Hematopoietic multipotent progenitor cell treated with erythropoietin and hydrocortisone succinate and interleukin-3 and kit ligand, for 15 days (in vitro differentiated cells): ENCODE measurements around the gene INMT.

ENCODE experiments used
- DNase-seq: peaks from one replicate; pipeline ENCODE4 v3.0.0-alpha.2; 2015; ENCODE audit warnings: low spot score

The INMT gene

DNA sequence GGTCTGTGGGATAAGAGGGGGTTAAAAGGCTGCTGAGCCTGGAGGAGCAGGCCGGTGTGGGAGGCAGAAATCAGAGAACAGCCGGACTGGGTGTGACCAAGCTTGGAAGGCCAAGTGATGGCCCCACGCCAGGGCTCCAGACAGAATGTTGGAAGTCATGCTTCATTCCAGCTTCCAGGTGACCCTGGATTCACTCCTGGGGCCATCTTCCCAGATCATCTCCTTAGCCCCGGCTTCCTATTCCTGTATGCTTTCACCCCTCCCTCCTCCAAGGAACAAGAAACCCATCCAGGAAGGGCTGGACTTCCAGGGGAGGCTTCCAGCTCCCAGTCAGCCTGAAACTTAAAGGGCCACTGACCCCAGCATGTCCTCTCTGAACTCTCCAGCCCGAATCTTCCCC lies 1.0 kb downstream of the INMT start:
- no peak for DNase-seq

DNA sequence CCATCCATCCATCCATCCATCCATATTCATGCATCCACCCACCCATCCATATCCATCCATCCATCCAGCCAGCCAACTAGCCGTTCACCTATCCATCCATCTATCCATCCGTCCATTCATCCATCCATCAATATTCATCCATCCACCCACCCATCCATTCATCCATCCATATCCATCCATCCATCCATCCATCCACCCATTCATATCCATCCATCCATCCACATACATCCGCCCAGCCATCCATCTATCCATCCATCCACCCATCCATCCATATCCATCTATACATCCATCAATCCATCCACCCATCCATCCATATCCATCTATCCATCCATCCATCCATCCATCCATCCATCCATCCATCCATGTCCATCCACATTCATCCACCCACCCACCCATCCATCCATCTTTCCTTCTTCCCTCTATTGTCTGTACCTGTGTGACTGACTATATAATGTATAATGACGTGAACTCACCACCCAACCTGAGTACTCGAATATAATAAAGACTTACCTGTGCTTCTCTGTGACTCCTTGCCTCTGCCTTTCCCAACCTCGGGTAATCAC lies 2.5 kb downstream of the INMT start:
- DNase-seq = no peak

DNA sequence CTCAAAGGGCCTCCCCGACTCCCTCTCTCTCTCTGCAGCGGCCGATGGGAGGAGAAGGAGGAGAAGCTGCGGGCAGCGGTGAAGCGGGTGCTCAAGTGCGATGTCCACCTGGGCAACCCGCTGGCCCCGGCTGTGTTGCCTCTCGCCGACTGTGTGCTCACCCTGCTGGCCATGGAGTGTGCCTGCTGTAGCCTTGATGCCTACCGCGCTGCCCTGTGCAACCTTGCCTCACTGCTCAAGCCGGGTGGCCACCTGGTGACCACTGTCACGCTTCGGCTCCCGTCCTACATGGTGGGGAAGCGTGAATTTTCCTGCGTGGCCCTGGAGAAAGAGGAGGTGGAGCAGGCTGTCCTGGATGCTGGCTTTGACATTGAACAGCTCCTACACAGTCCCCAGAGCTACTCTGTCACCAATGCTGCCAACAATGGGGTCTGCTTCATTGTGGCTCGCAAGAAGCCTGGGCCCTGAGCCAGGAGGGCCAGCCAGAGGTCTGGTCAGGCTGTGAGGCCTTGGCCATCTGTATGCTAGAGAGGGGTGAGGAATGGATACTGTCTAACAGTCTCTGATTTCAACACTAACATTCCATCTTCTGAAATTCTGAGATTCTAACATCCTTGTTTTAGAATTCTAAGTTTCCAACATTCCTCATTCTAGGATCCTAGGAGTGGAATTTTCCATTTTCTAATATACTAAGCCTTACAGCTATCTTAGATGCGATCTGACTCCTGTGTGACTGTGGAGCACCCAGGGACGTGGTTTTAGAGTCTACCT lies 3.6 kb downstream of the INMT start:
- DNase-seq = no peak

DNA sequence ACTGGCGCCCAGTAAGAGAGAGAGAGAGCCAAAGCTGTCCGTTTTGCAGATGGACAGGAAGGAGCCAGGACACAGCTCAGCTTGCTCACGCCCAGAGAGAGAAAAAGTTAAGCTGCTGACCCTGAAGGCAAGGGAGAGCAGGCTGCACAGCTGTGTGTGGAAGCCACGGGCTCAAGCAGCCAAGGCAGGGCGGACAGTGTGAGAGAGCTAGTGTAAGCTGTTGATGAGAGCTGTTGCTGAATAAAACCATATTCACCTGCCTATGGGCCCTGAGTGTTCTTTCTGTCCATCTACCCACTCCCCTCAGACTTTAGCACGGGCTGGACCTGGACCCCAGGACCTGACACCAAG lies 5.4 kb downstream of the INMT start:
- no peak for DNase-seq

DNA sequence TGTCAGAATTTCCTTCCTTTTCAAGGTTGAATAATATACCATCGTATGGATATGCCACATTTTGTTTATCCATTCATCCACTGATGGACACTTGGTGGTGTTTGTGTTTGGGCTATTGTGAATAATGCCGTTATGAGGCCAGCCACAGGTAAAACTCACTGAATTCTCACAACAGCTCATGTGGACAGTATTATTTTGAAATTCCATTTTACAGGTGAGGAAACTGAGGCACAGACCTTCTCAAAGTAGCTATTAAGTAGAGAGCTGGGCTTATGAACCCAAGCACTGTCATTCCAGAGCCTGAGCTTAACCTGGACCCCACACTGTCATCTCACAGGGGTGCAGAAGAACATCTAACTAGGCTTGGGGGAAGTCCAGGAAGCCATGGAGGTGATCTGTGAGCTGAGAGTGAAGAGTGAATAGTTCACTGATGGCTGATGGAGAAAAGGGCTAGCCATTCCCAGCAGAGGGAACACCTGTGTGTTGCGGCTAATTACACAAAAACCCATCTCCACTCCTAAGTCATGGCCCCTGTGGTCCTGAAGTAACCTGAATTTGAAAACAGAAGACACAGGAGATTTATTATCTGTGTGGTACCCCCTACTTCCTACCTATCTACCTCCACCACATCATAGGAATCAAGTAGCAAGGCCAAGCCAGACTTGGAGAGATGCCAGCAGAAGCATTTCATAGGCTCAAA lies 8.7 kb downstream of the INMT start:
- no peak for DNase-seq

DNA sequence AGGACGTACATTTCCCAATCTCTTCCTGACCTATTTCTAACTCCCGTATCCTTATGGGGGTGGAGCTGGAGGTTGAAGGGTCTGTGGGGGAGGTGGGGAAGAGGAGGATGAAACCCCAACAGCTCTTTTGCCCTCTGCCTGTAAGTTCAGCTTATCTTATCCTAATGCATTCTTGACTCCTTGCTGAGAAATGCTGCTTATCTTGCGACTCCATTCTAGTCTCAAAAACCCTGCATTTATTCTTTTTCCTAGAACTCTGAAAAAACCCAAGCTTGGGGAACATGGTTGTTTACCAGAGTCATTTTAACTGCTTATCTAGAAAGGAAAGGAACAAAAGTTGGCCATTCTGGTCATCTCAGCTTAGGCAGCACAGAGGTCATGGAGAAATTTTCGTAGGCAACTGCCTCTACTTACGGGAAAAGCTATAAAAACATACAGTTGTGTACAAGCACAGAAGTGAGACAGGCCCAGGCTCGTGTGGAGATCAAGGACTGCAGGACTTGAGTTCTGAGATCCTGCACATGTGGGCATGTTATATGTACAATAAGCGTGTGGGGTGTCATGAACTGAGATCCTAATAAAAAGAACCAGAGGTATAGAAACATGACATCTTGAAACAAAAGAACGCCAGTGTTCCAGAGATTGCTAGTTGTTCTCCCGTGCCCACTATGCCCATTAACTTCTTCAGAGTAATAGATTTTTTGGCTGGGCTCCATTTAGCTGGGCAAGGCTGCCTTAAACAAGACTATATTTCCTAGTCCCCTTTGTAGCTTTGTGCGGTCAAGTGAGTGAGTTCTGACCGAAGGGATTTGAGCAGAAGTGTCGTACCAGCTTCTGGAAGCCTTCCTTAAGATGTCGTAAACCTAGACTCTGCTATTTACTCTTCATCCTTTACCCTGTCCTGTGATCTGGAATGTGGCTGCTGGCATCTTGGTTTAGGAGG lies 9.6 kb downstream of the INMT start:
- peak; percentile 74 for DNase-seq

DNA sequence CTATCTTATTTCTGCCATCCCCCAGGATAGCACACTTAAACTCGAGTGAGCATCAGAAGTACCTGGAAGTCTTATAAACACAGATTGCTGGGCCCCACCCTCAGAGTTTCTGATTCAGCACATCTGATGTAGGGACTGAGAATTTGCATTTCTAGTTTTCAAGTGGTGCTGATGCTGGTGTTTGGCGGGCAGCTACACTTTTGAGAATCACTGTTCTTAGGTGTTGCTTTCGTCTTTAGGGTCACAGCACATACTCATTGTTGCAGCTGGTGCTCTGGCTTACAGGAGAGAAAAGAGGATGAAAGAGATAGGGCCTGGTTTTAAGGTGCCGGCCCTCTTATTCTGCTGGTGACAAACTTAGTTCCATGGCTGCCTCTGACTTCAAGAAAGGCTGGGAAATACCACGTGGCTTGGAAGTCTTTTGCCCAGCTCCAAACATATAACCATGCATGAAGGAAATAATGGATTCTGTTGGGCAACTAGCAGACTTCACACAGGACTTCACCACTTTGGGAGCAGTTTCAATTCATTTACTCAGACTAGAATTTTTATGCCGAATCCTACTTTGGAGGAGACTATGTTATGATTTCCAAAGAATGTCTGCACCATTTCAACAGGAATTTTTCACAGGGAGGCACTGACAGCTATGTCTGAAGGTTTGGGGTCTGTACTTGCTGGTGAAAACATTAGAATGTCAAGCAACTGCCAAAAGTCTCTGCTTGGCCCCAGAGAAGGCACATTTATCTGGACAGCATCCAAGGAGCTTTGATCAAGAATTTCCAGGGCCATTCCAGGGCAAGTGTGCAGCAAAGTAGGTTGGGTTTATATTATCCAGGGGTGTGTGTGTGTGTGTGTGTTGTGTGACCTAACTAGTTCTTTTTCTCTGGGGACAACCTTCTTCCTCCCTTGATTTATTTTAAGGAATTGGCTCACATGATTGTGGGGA lies 12.4 kb downstream of the INMT start:
- no peak for DNase-seq

DNA sequence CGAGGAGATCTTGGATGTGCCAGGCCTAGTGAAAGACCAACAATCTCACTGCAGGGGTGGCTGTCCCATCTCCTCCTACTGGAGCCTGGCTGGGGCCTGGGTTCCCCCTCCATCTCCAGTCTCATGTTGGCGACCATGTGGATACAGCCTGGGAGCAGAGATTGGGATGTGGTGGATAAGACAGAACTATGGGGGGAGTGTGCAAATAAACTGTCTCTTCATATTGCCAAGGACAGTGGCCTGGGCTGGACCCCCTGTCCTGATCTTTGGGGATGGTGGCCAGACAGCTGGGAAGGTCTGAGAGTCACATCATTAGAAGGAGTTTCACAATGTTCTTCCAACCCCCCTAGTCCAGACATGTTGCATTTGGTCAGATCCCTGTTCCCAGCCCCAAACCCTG lies 13.5 kb downstream of the INMT start:
- no peak for DNase-seq

DNA sequence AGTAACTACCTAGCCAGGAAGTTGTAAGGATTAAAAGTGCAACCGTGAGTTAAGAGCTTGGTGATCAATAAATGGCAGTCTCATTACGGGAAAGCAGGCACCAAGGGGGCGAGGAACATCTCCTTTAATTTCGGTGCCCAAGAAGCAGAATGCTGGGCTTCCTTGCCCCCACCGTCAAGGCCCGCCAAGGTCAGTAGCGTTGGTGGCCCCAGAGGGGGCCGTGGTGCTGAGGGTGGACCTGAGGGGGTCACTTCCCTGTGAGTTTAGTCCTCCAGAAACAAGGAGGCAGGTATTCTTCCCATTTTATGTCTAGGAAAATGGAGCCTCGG lies 18.9 kb downstream of the INMT start:
- DNase-seq = no peak

DNA sequence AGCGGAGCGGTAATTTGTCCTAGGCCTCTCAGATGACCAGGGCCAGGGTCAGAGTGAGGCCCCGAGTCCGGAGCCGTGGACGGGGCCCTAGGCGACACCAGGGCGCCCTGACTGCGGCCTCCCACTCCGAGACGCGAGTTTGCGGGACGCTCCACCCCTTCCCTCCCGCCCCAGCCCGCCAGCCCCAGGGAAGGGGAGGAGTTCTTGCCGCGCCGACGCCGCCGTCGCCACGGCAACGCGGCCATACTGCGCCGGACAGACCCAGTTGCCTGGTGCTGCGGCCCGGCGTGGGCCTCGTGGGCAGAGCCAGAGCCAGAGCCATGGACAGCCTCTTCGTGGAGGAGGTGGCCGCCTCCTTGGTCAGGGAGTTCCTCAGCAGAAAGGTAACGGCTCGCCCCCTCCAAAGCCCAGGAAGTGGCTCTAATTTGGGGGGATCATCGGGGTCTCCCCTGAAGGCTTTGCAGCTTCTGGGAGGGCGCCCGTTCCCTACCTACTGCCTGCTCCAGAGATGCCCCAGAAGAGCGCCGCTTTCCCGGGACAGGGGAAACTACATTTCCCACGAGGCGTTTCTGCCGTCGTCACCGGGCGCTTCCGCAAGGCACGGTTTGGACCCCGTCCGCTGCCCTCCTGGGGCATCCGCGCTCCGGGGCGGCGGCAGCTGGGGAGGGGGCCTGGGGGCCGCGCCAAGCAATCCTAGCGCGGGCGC lies 19.4 kb downstream of the INMT start, which contains the start of gene MINDY4:
TSS of gene MINDY4 (plus strand) at position 244 of the 706 bp plus-strand sequence. CDS start at position 321, 77 bp downstream.
- peak; percentile 79 for DNase-seq

DNA sequence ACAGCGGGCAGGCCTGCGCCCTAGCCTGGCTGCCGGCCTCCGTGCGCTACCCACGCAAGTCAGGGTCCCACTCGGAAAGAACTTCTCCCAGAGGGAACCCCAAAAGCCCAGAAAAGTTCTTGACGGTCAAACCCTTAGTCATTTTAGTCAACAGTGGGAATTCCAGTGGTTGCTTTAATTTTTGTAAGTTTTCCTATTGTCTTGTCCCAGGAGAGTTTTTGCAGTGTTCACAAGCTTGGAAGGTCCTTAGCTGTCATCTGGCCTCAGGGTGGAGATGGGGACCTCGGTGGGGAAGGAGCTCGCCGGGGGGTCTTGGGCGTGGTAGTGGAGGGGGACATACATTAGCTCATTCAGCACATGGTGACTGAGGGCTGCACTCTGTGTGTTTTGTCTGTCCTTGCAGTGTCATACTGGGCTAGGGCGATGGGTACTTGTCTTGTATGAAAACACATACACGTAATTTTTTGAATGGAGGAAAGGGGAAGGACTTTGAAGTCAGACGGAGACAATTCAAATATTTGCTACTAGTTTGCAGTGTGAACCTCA lies 20.0 kb downstream of the INMT start:
- peak; percentile 15 for DNase-seq

DNA sequence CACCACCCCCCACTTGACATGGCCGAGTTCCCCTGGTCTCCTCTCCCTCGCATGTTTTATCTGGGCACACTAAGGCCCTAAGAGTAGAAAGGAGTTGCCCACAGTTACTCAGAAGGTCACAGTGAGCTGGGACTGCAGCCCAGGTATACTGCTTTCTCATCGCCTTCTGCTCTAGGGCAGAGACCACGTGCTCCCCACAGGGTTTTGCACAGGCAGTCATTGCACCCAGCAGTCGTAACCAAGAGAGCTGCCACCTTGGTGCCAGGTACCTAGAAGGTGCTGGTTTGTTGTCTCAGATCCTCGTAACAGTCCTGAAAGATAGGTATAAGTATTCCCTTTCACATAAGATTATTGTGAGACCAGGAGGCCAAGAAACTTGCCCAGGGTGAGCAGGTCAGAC lies 21.0 kb downstream of the INMT start:
- DNase-seq = no peak

DNA sequence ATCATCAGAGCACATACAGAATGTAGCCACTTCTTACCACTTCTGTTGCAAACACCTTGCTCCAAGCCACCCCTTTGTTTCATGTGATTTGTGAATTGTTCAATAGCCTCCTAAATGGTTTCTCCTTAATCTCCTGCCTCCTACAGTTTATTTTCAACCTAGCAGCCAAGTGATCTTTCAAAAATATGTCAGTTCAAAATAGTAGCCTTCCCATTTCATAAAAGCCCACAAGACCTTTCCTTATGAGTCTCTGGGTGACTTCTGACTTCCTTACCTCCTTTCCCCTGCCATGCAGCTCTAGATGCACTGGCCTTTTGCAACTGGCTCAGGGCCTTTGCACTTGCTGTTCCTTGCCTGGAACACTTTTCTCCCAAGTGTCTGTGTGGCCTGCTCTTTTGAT lies 24.1 kb downstream of the INMT start:
- DNase-seq = no peak

DNA sequence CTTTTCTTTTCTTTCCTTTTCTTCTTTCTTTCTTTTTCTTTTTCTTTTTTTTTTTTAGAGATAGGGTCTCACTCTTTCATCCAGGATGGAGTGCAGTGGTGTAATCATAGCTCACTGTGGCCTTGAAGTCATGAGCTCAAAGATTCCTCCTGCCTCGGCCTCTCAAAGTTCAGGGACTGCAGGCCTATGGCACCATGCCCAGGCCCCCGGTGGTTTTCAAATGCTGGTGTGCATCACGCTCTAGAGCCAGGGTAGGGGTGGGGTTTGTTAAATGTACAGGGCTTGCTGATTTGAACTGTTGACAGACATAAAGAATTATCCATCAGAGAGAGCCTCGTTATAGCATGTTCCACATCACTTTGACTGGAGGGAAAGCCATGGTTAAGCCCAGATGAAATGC lies 25.0 kb downstream of the INMT start:
- no peak for DNase-seq

DNA sequence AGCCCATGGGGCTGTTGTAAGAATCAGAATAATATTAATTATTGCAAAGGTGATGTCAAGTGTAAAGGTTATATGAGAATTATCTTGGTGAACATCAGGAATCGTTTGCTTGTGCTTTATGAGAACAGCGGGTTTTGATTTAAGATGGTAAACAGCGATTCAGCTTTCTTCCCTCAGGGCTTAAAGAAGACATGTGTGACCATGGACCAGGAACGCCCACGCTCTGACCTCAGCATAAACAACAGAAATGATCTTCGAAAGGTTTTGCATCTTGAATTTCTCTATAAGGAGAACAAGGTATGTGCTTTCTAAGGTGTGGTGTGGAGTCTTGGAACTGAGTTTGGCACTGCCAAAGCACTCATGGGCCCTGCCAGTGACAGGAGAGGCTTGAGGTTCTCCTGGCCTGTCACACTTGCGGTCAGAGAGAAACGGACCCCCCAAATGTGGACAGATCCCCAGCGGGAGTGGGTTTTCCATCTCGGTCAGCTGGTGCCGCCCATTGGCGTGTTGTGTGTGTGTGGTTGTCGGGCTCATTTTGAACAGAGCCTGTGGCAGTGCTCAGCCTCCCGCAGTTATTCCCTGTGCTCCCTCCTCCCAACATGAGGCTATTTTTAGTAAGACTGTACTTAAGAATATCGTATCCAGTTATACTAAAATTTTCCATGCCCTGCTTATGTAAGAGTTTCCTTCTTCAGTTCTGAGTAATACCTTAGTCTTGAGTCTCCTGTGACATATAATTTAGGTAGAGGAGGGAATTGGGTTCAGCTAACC lies 26.5 kb downstream of the INMT start:
- DNase-seq = no peak

DNA sequence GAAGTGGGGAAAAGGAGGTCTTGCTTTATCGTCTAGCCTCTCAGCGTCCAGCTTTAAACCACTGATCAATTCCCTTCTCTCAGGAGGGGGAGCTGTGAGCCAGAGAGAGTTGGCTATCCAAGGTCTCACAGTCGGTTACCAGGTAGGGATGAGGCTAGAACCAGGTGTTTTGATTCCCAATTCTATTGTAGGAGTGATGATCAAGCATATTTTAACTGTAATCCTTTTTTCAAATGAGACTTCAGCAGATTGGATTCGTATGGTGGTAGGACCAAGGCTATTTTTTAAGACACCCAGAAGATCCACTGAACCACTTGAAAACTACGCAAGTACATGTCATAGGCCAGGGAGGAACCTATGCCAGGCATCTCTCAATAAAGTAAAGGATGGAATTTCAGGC lies 27.6 kb downstream of the INMT start:
- no peak for DNase-seq

DNA sequence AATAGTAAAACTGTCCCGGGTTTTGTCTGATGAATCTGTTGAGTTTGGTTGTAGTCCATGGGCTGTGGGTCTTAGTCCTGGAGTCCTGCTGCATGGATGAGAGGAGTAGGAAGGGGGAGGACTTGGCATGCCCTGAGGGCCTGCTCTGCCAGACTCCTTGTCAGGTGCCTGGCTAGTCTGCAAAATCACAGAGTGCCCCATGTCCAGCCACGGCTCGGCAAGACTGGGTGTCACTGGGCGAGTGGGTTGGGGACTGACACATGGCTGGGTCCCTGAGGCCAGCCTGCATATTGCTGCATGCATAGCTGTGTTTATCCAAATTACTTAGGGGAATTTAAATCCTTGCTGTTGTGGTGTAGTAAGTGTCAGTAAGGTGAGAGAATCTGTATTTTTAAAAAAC lies 29.0 kb downstream of the INMT start:
- no peak for DNase-seq

DNA sequence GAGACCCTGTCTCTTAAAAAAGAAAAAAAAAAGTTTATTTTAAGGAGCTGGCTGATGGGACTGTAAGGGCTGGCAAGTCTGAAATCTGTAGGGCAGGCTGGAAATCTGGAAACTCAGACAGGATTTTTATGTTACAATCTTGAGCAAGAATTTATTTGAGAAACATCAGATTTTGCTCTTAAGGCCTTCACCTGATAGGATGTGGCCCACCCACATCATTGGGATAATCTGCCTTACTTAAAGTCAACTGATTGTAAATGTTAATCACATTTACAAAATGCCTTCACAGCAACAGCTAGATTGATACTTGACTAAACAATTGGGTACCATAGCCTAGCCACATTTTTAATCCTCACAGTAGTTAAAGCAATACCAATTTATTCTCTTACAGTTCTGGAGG lies 30.8 kb downstream of the INMT start:
- DNase-seq = no peak

DNA sequence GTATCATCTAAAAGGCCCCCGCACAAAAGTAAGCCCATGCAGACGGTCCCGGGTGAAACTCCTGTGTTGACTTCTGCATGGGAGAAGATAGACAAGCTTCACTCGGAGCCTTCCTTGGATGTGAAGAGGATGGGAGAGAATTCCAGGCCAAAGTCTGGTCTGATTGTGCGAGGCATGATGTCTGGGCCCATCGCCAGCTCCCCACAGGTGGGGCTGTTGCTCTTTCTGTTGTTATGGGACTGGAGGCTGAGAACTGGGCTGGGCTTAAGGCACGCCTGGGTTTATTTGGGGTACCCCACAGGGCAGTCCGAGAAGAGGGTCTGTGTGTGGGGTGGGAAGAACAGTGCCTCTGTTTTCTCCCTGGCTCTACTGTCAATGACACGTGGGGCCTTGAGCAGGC lies 33.9 kb downstream of the INMT start:
- DNase-seq = no peak

DNA sequence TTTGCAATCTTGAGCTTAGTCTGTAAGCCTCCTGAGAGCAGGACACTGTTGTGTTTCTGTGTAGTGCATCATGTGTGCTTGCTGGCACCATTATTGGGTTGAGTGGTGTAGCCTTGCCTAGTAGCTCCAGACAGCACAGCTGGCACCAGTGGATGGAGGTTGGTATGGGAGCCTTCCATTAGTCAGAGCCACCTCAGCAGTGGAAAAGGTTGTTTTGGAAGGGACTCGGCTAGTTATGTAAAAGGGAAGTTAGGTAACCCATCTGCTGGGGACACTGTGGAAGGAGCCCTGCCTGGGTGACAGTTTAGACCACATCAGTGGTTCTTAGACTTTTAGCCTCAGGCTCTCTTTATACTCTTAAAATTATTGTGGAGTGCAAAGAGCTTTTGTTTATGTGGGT lies 35.6 kb downstream of the INMT start:
- no peak for DNase-seq
